GM12878 (cell line): ENCODE measurements around the gene TCF4.

Source experiments
- CEBPB ChIP-seq, 2 experiments: fragments of 150-350 bp in 1 of 2; IDR thresholded peaks; 2 replicates each; pipeline ENCODE4 v1.6.1; 2012 to 2014; ENCODE audit warnings: low read depth in 2 of 2, low read length in 2 of 2, borderline replicate concordance in 1 of 2, inconsistent platforms in 1 of 2
- HDAC2 ChIP-seq: fragments of 200-600 bp; sonication (generic); IDR thresholded peaks from 2 replicates; pipeline ENCODE4 v1.6.1; 2017
- MXI1 ChIP-seq: fragments of 150-350 bp; IDR thresholded peaks from 2 replicates; pipeline ENCODE4 v1.6.1; 2011; ENCODE audit warnings: low read depth, mild to moderate bottlenecking, inconsistent platforms, low read length, improper control_type of control experiment
- POLR2A ChIP-seq: IDR thresholded peaks from 2 replicates; pipeline ENCODE4 v1.6.1; 2011; ENCODE audit warnings: low read depth, mild to moderate bottlenecking, low read length
- SP1 ChIP-seq: IDR thresholded peaks from one replicate; pipeline ENCODE4 v1.6.1; 2011; ENCODE audit warnings: low read depth, low read length
- TF ChIP-seq, protein P1 (sequence below), 3 experiments: IDR thresholded peaks in 2 of 3; conservative IDR thresholded peaks in 1 of 3; 2 replicates each; pipeline ENCODE4 v1.5.1; 2011; ENCODE audit warnings: low read depth in 3 of 3, low read length in 3 of 3, mild to moderate bottlenecking in 3 of 3, control low read depth in 2 of 3, moderate library complexity in 2 of 3, inconsistent platforms in 1 of 3, mixed read lengths in 1 of 3; ENCODE audit not compliant: control insufficient read depth in 2 of 3, insufficient read depth in 1 of 3; ENCODE audit errors: extremely low read depth in 1 of 3
- TF ChIP-seq, protein P2 (sequence below): fragments of 450-650 bp; IDR thresholded peaks from 2 replicates; pipeline ENCODE4 v1.6.1; 2017; ENCODE audit warnings: mild to moderate bottlenecking

DNA sequence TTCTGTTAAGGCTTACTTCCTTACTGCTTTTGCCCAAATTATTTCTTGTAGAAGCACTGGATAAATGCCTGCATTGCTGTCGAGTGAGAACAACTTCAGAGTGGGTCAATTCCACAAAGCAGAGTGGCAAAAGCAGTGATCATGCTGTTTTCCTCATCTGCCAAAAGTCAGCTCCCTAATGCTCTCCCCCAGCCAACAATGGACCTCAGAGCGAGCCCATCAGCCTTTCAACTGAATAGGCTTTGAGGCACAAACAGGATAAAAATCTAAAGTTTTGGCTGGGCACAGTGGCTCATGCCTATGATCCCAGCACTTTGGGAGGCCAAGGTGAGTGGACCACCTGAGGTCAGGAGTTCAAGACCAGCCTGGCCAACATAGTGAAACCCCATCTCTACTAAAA, 222.7 kb downstream of the TCF4 start:
- TF ChIP-seq POLR2A (no peak), MXI1 (no peak), HDAC2 (no peak), CEBPB (IDR thresholded peaks at IDR 0.05; ENCODE audit: borderline replicate concordance in 1 of 2, low read depth in 2 of 2, low read length in 2 of 2) (no peak), SP1 (no peak)
- TF ChIP-seq, protein P1, sequence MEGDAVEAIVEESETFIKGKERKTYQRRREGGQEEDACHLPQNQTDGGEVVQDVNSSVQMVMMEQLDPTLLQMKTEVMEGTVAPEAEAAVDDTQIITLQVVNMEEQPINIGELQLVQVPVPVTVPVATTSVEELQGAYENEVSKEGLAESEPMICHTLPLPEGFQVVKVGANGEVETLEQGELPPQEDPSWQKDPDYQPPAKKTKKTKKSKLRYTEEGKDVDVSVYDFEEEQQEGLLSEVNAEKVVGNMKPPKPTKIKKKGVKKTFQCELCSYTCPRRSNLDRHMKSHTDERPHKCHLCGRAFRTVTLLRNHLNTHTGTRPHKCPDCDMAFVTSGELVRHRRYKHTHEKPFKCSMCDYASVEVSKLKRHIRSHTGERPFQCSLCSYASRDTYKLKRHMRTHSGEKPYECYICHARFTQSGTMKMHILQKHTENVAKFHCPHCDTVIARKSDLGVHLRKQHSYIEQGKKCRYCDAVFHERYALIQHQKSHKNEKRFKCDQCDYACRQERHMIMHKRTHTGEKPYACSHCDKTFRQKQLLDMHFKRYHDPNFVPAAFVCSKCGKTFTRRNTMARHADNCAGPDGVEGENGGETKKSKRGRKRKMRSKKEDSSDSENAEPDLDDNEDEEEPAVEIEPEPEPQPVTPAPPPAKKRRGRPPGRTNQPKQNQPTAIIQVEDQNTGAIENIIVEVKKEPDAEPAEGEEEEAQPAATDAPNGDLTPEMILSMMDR (IDR thresholded peaks at IDR 0.05 in 2 of 3, conservative IDR thresholded peaks at IDR 0.05 in 1 of 3; ENCODE audit: control insufficient read depth in 2 of 3, extremely low read depth in 1 of 3, insufficient read depth in 1 of 3, low read depth in 3 of 3, low read length in 3 of 3) = no peak
- TF ChIP-seq, protein P2, sequence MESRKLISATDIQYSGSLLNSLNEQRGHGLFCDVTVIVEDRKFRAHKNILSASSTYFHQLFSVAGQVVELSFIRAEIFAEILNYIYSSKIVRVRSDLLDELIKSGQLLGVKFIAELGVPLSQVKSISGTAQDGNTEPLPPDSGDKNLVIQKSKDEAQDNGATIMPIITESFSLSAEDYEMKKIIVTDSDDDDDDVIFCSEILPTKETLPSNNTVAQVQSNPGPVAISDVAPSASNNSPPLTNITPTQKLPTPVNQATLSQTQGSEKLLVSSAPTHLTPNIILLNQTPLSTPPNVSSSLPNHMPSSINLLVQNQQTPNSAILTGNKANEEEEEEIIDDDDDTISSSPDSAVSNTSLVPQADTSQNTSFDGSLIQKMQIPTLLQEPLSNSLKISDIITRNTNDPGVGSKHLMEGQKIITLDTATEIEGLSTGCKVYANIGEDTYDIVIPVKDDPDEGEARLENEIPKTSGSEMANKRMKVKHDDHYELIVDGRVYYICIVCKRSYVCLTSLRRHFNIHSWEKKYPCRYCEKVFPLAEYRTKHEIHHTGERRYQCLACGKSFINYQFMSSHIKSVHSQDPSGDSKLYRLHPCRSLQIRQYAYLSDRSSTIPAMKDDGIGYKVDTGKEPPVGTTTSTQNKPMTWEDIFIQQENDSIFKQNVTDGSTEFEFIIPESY = no peak
